ENCODE measurements around the gene TRAF1.

TRAF1 gene

GRCh38 chr9:120888626-120889025 lies 38.0 kb downstream of the TRAF1 start:
- no peak overlapping the region for H3K4me3 ChIP-seq (ENCODE audit: low read depth, low read length)
- ChIA-PET CTCF (no interaction called here), POLR2A (no interaction called here)
- DNase-seq (ENCODE audit: low read depth, low spot score) = no peak
- TF ChIP-seq CTCF (IDR thresholded peaks at IDR 0.05; ENCODE audit: insufficient read depth, low read length, missing control alignments) = no peak

GRCh38 chr9:120886490-120886967 lies 40.1 kb downstream of the TRAF1 start:
- no peak for DNase-seq (ENCODE audit: low read depth, low spot score)
- H3K4me3 ChIP-seq (ENCODE audit: low read depth, low read length) = no peak overlapping the region
- TF ChIP-seq CTCF (IDR thresholded peaks at IDR 0.05; ENCODE audit: insufficient read depth, low read length, missing control alignments) = no peak
- CTCF ChIA-PET = interaction anchor here (1.2 kb wide), 1 partner anchor 10 kb away, joined by 3 read pairs; no protein-coding TSS in a partner anchor
- POLR2A ChIA-PET = interaction anchor here (0.6 kb wide), 1 partner anchor 124 kb away, joined by 3 read pairs; no protein-coding TSS in a partner anchor

GRCh38 chr9:120885958-120886357 lies 40.6 kb downstream of the TRAF1 start:
- no peak for TF ChIP-seq CTCF (IDR thresholded peaks at IDR 0.05; ENCODE audit: insufficient read depth, low read length, missing control alignments)
- DNase-seq (ENCODE audit: low read depth, low spot score) = no peak
- CTCF ChIA-PET = interaction anchor here (1.2 kb wide), 1 partner anchor 10 kb away, joined by 3 read pairs; no protein-coding TSS in a partner anchor
- POLR2A ChIA-PET = interaction anchor here (0.6 kb wide), 1 partner anchor 124 kb away, joined by 3 read pairs; no protein-coding TSS in a partner anchor
- H3K4me3 ChIP-seq (ENCODE audit: low read depth, low read length) = no peak overlapping the region

- no peak for DNase-seq (ENCODE audit: low read depth, low spot score)
- POLR2A ChIA-PET = no interaction called here
- CTCF ChIA-PET = interaction anchor here (1.2 kb wide), 1 partner anchor 11 kb away, joined by 3 read pairs; no protein-coding TSS in a partner anchor
- no peak for TF ChIP-seq CTCF (IDR thresholded peaks at IDR 0.05; ENCODE audit: insufficient read depth, low read length, missing control alignments)
- no peak overlapping the region for H3K4me3 ChIP-seq (ENCODE audit: low read depth, low read length)
Measured at GRCh38 chr9:120885457-120885856, 41.1 kb downstream of the TRAF1 start.

GRCh38 chr9:120883608-120883996 lies 43.0 kb downstream of the TRAF1 start:
- CTCF ChIA-PET = interaction anchor here (1.0 to 2.3 kb wide), 2 partner anchors 9 to 53 kb away, joined by 3 to 7 read pairs; no protein-coding TSS in a partner anchor
- DNase-seq (ENCODE audit: low read depth, low spot score) = no peak
- H3K4me3 ChIP-seq (ENCODE audit: low read depth, low read length) = no peak overlapping the region
- POLR2A ChIA-PET = no interaction called here
- no peak for TF ChIP-seq CTCF (IDR thresholded peaks at IDR 0.05; ENCODE audit: insufficient read depth, low read length, missing control alignments)

- H3K4me3 ChIP-seq (ENCODE audit: low read depth, low read length) = no peak overlapping the region
- no peak for TF ChIP-seq CTCF (IDR thresholded peaks at IDR 0.05; ENCODE audit: insufficient read depth, low read length, missing control alignments)
- ChIA-PET POLR2A (no interaction called here), CTCF (interaction anchor here (1.0 to 2.3 kb wide), 2 partner anchors 9 to 53 kb away, joined by 3 to 7 read pairs; no protein-coding TSS in a partner anchor)
- no peak for DNase-seq (ENCODE audit: low read depth, low spot score)
Measured at GRCh38 chr9:120882935-120883607, 43.5 kb downstream of the TRAF1 start.

All from AG04449 (cell line).